Measurements from ENCODE around the gene SIAH2. TPM values are rescaled to one million over a fixed set of nuclear protein-coding genes. Genes with fewer than 3 reads are reported as not detected.

The SIAH2 gene
- total RNA-seq, 1 donor from 2014 or later, result 31.5 TPM

- intact Hi-C loops (cut with micrococcal nuclease), result no loop called here
Measured at GRCh38 chr3:150754896-150755295, 8.1 kb downstream of the SIAH2 start.

DNA sequence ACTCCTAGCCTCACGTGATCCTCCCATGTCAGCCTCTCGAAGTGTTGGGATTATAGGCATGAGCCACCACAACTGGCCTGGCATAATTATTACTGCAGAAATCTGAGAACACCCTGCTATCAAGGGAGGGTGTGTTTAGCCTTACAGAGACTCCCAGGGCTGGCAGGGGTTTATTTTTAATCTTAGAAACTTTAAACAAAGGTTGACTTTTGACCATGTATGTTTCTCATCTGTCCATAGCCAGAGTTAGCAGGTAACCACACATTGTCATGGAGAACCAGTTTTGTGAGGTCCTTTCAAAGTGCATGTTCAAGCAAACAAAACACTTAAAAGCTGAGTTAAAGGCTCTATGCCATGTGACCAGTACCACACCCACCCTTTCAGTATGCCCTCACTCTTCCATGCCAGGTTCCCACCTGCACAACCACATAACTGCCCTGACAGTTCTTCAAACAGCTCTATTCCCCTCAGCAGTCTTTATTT, 11.1 kb downstream of the SIAH2 start:
- intact Hi-C loops (cut with micrococcal nuclease), result loop anchor here (1.0 kb wide), 1 partner anchor 8 kb away; no protein-coding TSS in a partner anchor

GRCh38 chr3:150749255-150749654, 13.7 kb downstream of the SIAH2 start:
- intact Hi-C loops (cut with micrococcal nuclease), result no loop called here

DNA sequence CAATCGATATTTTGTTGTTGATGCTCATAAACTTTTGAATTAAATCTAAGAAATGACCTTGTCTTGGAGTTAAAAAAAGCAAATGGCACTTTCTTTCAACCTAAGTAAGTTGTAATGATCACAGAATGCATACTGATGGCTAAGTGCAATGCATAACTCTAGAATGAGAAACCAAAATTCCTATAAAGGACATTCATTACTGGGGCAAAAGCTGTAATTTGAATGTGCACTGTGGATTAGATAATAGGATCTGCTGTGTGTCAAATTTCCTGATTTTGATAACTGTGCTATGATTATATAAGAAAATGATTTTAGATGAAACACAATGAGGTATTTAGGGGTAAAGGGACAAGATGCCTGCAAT, 14.3 kb downstream of the SIAH2 start:
- intact Hi-C loops (cut with micrococcal nuclease), result no loop called here

DNA sequence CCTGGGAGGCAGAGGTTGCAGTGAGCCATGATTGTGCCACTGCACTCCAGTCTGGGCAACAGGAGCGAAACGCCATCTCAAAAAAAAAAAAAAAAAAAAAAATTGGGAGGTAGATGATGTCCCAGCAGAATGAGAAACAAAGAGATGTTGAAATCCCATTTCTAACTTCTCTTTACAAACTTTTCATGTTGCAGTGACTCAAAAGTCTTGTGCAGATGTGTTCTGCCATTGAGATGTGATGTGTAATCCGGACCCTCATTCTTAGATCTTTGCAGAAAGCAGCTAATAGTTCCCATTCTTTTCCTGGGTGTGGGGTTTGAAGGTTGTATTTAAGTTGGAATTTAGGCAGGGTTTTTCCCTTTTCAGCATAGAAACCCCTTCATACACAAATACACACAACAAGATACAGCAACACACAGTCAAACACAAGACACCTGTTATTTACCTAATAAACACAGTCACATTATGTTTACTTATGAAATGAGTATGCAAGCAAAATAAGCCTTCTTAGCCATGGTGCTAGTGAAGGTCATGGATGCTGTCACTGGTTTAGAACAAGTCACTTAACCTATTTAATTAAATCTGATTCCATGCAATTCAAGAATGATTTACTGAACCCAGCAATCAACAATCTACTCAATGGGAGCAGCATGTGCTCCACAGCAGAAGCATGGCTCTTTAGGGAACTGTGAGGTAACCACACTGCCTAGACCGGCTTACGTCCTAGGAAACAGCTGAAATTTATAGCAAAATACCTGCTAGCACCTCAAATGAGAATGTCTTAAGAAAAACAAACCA, 14.9 kb downstream of the SIAH2 start:
- intact Hi-C loops (cut with micrococcal nuclease), result no loop called here

DNA sequence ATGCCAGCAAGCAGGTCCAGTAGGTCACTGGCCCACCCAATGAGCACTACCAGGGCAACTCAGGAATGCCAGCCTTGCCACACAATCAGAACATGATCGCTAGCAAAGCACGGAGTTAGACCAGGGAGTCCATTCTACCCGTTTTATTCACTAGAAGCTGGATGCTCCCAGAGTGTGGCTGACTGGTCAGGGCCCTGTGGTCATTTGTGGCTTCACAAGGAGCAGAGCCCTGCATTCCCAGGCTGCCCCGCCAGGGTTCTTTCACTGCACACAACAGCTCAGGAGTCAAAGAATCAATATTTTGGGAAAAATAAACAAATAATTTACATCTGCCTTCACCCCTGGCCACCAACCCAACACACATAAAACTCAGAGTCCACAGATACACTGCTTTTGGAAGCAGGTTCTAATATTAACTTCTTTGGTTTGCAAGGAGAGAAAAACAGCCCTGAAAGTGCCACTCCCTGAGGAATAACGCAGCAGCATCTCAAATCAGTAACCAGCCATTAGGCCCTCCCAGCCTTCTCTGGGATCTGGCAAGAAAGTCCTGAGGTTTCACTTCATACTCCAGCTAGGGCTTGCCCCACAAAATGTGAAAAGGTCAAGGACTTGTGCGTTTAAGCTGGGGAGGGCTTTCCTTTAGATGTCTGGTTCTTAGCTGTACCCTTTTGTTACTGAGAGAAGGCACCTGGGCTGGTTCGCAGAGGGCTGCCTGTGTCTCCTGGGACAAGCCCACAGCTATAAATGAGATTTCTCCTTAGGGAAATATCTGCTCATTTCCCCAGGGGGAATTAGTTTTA, 16.0 kb downstream of the SIAH2 start:
- intact Hi-C loops (cut with micrococcal nuclease), result no loop called here

DNA sequence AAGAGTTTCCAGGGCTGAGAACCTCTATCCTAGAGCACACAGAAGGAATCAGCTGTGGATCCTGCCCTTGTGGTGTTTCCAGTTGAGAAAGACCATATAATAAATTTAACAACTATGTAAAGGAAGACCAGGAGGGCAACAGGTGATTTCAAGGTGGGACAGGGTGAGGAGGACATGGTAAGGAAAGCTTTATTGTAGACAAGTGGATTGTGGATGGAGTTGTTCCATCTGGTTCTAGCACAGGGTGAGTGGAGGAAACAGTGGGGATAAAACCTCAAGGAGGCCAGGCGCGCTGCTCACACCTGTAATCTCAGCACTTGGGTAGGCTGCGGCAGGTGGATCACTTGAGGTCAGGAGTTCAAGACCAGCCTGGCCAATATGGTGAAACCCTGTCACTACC, 17.1 kb downstream of the SIAH2 start:
- intact Hi-C loops (cut with micrococcal nuclease), result no loop called here

- intact Hi-C loops (cut with micrococcal nuclease), result no loop called here
Measured at GRCh38 chr3:150744919-150745211, 18.1 kb downstream of the SIAH2 start.

GRCh38 chr3:150744041-150744918, 18.7 kb downstream of the SIAH2 start:
- intact Hi-C loops (cut with micrococcal nuclease), result no loop called here

DNA sequence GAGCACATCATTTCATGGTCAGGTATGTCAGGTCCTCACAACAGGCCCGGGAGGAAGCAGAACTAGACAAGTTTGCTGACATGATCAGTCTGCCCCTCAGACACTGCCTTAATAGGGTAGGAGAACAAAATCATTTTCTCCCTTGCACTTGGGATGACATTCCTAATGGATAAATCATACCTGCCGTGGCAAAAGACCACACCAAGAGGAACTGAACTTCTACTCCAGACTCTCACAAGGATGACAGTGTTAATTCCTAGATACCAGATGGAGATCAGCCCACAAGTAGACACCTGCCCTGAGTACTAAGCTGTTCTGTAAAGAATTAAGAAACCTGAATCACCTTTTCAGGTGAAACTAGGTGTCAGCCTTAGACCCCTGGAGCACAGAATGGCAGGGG, 19.5 kb downstream of the SIAH2 start:
- intact Hi-C loops (cut with micrococcal nuclease), result no loop called here

DNA sequence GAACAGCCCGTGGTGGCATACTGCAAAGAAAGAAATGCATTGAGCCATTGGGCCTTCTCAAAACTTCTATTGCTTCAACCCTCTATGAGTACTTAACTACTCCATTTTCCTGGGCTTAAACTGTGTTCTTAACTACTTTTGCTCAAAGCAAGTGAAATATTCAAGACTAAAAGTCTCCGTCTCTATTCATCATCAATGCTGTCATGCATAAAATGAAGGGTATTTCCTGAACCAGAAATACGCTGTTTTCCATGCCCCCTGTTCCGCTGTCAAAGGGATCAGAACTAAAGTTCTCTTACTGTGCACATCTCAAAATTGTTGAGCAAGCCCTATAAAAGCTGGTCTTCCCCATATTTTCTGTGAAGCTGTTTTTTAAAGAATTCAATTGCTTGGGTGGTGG, 20.3 kb downstream of the SIAH2 start:
- intact Hi-C loops (cut with micrococcal nuclease), result no loop called here

GRCh38 chr3:150742141-150742523, 20.8 kb downstream of the SIAH2 start:
- intact Hi-C loops (cut with micrococcal nuclease), result no loop called here

- intact Hi-C loops (cut with micrococcal nuclease), result no loop called here
Measured at GRCh38 chr3:150741497-150742140, 21.4 kb downstream of the SIAH2 start.

GRCh38 chr3:150740733-150741496, 22.1 kb downstream of the SIAH2 start:
- intact Hi-C loops (cut with micrococcal nuclease), result loop anchor here (1.0 kb wide), 1 partner anchor 19 kb away; no protein-coding TSS in a partner anchor

GRCh38 chr3:150739877-150740645, 22.9 kb downstream of the SIAH2 start:
- intact Hi-C loops (cut with micrococcal nuclease), result loop anchor here (1.0 to 2.0 kb wide), 2 partner anchors 17 to 20 kb away; no protein-coding TSS in a partner anchor

GRCh38 chr3:150739200-150739863, 23.6 kb downstream of the SIAH2 start:
- intact Hi-C loops (cut with micrococcal nuclease), result loop anchor here (2.0 kb wide), 1 partner anchor 17 kb away; no protein-coding TSS in a partner anchor

DNA sequence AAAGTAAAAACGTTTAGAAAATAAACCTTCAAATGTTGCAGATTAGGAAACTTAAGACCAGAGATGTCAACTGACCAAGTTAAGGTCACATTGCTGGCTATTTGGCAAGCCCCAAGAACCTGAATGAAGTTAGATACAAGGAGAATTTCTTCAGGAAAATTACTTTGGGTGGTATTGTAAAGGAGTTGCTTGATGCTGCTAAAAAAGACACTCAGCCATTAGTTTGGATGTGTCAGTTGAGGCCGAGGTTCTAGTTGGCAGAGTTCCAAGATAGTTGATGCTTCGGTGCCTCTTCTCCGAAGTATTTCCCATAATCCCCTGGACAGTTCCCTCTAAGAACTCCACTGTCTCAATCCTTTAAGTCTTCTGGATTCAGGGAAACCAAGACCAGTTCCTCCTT, 24.3 kb downstream of the SIAH2 start:
- intact Hi-C loops (cut with micrococcal nuclease), result loop anchor here (2.0 kb wide), 1 partner anchor 16 kb away; no protein-coding TSS in a partner anchor

DNA sequence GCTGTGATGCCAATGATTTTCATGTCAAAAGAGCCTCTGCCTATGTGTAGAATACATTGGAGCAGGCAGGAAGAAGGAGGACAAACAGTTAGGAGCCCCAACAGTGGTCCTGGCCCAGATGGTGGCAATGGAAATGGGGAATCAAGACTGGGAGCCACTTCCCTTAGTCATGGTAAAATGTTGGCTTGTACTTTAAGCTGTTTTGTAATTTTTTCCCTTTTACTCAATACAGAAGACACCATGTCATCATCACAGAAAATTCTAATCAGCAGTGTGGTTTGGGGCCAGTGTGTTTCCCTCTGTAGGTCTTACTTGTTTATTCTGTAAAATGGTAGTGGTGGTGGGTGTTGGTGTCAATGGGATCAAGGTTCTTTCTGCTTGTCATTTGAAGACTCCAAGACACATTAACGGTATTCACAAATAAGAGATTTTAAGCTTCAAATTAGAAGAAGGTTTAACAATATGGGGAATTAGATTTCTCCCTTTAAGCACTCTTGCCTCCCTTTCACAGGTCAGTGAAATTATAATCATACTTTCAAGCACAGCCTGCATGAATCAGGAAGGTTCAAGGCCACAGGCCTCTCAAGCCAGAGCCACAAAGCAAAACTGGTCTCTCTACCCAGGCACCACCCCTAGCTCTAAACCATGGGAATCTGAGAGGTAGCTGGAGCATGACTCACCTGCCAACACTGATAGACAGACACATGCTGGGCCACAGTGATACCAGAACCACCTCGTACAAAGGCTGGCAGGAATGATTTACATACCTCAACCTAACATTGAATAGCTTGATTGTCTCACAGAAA, 24.9 kb downstream of the SIAH2 start:
- intact Hi-C loops (cut with micrococcal nuclease), result loop anchor here (2.0 kb wide), 1 partner anchor 15 kb away; no protein-coding TSS in a partner anchor

Data from T-helper 2 cell treated with Interferon-gamma antibody and Interleukin-4, amounts not matched to agents 100 ng/mL and 5 ng/mL, for 36 hours (primary cell).